ENCODE measurements around the gene PSME3.
"Not testable (repeated sequence)": the region's sequence is repeated elsewhere in the genome, so short reads cannot be mapped to it uniquely, and the experiment has no call there.

PSME3 gene

DNA sequence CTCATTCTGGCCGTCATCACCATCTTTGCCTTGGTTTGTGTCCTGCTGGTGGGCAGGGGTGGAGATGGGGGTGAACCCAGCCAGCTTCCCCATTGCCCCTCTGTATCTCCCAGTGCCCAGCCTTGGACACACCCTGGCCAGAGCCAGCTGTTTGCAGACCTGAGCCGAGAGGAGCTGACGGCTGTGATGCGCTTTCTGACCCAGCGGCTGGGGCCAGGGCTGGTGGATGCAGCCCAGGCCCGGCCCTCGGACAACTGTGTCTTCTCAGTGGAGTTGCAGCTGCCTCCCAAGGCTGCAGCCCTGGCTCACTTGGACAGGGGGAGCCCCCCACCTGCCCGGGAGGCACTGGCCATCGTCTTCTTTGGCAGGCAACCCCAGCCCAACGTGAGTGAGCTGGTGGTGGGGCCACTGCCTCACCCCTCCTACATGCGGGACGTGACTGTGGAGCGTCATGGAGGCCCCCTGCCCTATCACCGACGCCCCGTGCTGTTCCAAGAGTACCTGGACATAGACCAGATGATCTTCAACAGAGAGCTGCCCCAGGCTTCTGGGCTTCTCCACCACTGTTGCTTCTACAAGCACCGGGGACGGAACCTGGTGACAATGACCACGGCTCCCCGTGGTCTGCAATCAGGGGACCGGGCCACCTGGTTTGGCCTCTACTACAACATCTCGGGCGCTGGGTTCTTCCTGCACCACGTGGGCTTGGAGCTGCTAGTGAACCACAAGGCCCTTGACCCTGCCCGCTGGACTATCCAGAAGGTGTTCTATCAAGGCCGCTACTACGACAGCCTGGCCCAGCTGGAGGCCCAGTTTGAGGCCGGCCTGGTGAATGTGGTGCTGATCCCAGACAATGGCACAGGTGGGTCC, 18.4 kb downstream of the PSME3 start:
- not testable (repeated sequence) for DNase-seq

GRCh38 chr17:42852351-42852750, 19.2 kb downstream of the PSME3 start:
- DNase-seq = no peak

DNA sequence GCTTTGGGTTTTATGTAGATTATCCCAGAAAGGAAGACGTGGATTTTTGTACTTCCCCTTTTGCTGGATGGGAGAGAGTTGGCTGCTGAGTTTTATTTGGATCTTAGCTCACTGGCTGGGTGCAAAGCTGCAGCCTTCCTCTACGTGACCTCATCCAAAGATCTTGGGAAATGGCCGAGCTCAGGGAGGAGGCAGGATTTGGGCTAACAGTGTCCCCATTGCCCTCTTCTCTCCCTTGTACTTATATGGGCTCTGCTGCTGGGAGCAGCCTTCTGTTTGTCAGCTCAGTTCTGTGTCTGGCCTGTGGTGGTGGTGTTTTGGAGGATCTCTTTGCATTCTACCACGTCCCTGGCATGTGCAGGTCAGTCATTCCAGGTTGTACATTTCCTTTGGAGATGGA, 19.8 kb downstream of the PSME3 start:
- no peak for DNase-seq

DNA sequence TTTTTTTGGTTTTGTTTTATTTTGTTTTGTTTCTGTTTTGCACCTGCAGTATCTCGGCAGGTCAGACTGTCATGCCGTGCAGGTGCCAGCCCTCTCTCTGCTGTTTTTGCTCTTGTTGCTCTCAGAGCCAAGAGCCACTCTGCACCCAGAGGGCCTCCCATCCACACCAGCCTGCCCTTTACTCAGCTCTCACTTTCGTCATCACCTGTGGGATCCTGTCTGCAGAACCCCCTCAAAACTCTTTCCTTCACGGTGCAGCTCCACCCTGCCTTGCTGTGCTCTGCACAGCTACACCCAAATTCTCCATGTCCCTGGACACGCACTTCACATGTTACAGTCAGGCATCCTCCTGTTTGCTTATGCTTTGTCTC, 20.4 kb downstream of the PSME3 start:
- no peak for DNase-seq

DNA sequence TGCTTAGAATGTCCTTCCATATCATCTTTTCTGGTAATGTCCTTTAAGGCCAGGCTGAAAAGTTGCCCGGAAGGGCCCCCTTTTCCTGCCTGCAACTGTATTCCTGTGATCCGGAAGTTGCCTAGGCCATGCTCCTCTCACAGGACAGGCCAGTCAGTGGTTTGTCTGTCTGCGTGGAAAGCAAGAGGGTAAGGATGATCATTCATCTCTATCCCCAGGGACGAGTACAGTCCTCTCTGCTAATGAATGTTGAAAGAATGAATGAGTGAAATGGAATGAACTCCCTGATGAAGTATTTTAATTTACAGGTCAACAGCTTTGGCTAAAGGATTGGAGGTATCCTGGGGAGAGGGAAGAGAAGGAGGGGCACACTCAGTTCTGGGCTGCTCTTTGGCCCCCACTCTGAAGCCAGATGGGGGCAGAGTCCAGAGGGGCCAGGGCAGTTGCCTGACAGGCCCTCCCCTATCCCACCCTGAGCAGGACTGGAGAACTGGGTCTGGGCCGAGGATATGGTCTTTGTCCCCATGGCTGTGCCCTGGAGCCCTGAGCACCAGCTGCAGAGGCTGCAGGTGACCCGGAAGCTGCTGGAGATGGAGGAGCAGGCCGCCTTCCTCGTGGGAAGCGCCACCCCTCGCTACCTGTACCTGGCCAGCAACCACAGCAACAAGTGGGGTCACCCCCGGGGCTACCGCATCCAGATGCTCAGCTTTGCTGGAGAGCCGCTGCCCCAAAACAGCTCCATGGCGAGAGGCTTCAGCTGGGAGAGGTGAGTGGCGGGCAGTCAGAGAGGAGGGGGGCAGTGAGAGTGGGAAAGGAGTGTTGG, 21.0 kb downstream of the PSME3 start:
- no peak for DNase-seq

DNA sequence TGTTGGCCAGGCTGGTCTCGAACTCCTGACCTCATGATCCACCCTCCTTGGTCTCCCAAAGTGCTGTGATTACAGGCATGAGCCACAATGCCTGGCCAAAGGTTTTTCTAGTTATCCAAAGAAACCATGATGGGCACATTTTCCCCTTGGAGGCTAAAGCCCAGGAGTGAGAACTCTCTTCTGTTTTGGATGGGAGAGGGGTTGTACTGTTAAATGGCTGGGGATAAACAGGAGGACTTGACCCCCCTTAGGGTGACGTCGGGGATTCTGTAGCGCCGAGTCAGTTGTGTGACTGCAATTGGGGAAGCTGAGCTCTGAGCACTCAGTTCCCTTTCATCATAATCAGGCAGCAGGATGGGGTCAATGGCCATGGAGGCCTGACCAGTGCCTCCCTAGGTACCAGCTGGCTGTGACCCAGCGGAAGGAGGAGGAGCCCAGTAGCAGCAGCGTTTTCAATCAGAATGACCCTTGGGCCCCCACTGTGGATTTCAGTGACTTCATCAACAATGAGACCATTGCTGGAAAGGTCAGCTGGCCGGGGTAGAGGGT, 21.9 kb downstream of the PSME3 start:
- DNase-seq = no peak

- not testable (repeated sequence) for DNase-seq
Measured at GRCh38 chr17:42856093-42856492, 22.9 kb downstream of the PSME3 start.

DNA sequence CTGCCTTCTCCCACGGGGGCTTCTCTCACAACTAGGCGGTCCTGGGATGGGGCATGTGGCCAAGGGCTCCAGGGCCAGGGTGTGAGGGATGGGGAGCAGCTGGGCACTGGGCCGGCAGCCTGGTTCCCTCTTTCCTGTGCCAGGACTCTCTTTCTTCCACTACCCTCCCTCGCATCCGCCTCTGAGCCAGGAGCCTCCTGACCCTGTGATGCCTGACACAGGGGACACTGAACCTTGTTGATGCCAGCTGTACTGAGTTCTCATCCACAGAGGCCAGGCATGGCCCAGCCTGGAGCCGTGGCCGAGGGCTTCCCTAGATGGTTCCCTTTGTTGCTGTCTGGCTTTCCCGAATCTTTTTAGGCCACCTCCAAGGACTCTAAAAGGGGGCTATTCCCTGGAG, 23.3 kb downstream of the PSME3 start:
- DNase-seq = not testable (repeated sequence)

GRCh38 chr17:42857389-42857788, 24.2 kb downstream of the PSME3 start:
- no peak for DNase-seq

DNA sequence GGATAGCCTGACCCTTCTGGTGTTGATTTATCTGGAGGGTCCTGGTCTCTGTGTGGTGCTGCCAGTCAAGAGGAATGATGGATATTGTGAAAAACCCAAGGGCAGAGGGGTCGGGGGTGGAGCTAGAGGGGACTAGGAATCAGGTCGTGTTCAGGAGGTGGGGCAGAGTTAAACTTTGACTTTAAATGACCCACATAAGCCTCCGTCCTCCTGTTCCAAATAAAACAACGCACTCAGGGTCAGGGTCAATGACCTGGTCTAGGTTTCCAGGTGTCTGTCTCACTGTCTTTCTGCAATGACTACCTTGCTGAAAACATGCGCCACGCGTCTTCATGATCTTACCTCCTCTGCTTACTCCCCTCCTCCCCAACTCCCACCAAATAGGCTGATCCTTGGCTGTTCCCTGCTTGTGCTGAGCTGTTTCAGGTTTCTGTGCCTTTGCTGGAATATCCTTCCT, 32.5 kb downstream of the PSME3 start:
- no peak for DNase-seq

DNA sequence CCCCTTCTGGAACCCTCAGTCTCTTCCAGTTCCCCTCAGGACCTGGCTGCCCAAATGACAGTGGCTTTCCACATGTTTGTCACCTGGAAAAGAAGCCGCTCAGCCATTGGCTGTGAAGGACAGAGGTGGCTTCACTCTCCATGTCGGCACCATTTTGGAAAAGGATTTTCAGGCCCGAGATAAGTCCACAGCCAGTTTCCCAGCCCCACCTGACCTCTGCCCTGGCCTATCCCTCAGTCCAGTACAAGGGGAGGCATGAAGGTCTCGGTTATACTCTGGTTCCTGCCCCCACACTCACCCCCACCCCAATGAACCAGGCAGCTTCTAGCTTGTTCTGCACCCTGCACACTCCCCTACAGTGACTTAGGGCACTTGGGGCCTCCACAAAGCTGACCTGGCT, 33.0 kb downstream of the PSME3 start:
- DNase-seq = no peak

DNA sequence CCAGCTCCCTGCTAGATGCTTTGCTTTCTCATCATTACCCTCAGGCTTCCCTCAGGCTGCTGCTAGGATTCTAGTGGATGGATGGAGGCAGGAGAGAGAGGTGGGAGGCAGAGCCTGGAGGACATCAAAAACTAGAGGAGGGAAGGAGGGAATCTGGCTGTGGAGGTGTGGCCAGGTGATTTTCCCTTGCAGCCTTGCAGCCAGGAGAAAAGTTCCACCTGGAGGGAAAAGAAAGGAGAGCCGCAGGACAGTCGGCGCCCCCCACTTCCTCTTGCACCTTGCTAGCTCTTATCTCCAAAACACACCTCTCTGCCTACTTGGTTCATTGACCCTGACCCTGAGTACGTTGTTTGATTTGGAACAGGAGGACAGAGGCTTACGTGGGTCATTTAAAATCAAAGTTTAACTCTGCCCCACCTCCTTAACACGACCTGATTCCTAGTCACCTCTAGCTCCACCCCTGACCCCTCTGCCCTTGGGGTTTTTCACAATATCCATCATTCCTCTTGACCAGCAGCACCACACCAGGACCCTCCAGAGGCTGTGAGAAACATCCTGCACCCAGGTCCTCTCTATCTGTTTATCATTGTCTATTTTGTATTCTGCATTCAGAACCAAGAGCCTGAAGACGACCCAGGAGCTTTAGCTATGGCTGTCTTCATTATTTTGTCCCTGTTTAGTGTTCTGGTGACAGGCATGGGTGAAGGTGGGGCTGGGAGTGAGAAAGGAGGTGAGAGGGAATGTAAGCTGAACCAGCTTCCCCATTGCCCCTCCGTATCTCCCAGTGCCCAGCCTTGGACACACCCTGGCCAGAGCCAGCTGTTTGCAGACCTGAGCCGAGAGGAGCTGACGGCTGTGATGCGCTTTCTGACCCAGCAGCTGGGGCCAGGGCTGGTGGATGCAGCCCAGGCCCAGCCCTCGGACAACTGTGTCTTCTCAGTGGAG, 33.7 kb downstream of the PSME3 start:
- no peak for DNase-seq

DNA sequence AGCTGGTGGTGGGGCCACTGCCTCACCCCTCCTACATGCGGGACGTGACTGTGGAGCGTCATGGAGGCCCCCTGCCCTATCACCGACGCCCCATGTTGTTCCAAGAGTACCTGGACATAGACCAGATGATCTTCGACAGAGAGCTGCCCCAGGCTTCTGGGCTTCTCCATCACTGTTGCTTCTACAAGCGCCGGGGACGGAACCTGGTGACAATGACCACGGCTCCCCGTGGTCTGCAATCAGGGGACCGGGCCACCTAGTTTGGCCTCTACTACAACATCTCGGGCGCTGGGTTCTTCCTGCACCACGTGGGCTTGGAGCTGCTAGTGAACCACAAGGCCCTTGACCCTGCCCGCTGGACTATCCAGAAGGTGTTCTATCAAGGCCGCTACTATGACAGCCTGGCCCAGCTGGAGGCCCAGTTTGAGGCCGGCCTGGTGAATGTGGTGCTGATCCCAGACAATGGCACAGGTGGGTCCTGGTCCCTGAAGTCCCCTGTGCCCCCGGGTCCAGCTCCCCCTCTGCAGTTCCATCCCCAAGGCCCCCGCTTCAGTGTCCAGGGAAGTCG, 34.6 kb downstream of the PSME3 start:
- DNase-seq = not testable (repeated sequence)

DNA sequence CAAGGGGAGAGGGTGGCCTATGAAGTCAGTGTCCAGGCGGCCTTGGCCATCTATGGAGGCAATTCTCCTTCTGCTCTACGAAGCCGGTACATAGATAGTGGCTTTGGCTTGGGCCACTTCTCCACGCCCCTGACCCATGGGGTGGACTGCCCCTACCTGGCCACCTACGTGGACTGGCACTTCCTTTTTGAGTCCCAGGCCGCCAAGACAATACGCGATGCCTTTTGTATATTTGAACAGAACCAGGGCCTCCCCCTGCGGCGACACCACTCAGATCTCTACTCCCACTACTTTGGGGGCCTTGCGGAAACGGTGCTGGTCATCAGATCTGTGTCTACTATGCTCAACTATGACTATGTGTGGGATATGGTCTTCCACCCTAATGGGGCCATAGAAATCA, 35.1 kb downstream of the PSME3 start:
- DNase-seq = no peak

- DNase-seq = no peak
Measured at GRCh38 chr17:42871647-42872046, 38.5 kb downstream of the PSME3 start.

GRCh38 chr17:42872251-42872965, 39.2 kb downstream of the PSME3 start:
- DNase-seq = no peak

DNA sequence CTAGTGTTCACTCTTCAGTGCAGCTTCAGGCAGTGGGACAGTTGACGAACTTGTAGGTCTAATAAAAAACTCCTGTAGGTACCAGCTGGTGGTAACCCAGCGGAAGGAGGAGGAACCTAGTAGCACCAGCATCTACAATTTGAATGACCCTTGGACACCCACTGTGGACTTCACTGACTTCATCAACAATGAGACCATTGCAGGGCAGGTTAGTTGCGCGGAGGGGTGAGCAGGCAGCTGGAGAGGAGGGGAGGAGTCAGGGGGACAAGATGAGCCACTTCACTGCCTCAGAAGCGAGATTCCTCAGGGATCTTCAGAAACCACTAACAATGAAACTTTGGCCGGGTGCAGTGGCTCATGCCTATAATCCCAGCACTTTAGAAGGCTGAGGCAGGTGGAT, 40.1 kb downstream of the PSME3 start:
- DNase-seq = no peak

- not testable (repeated sequence) for DNase-seq
Measured at GRCh38 chr17:42873932-42874695, 40.9 kb downstream of the PSME3 start.

DNA sequence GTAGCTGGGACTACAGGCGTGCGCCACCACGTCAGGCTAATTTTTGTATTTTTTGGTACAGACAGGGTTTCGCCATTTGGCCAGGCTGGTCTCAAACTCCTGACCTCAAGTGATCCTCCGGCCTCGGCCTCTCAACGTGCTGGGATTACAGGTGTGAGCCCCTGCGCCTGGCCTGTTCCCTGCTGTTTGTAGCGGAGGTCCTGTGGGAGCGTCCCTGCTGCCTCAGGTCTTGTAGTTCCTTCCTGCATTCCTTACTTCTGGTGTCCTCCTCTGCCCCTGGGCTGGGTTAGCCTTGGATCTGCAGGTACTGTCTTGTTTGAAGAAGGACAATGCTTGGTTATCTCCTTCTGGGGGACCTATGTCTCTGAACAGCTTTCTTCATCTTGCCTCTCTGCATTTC, 43.8 kb downstream of the PSME3 start:
- no peak for DNase-seq

DNA sequence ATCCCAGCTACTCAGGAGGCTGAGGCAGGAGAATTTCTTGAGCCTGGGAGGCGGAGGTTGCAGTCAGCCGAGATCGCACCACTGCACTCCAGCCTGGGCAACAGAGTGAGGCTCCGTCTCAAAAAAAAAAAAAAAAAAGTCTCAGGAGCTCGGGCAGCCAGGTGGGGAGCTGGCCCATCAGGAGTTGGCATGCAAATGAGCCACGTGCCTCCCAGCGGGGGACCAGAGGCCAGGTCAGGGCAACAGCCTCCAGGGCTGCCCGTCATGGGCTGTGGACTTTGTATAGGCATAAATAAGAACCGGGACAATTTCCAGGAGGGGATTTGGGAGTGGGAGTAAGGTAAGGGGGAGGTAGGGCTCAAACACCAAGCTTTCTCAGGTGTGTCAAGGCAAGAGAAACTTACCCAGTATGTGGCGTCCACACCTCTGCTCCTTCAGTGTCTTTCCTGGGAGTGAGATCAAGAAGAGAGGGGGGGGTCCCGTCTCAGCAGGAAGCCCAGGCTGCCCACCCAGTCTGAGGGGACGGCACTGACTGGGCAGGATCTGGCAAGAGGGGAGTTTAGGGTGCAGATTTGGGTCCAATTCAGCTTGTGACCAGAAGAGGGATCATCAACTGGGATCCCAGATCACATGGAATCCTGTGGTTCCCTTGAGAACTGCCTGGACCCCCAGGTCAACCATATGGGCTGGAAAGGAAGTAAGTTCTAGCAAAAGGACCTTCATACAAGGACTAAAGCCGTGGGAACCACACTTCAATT, 45.1 kb downstream of the PSME3 start:
- DNase-seq = no peak
